Mesendoderm (in vitro differentiated cells): ENCODE measurements around the gene NBEAL2.

ENCODE experiments used
- DNase-seq: peaks from one replicate; pipeline ENCODE4 v3.0.0; 2013
- H2AK5ac ChIP-seq: 2 replicates; pipeline ENCODE4 v1.6.1; 2013; ENCODE audit warnings: low read length, inconsistent platforms
- H2BK120ac ChIP-seq: 2 replicates; pipeline ENCODE4 v1.6.1; 2013; ENCODE audit warnings: low read depth, mild to moderate bottlenecking, low read length, moderate library complexity, mixed read lengths
- H2BK15ac ChIP-seq: replicated peaks from 2 replicates; pipeline ENCODE4 v1.6.1; 2013; ENCODE audit warnings: low read depth, mild to moderate bottlenecking, moderate library complexity
- H2BK5ac ChIP-seq: 2 replicates; pipeline ENCODE4 v1.6.1; 2013; ENCODE audit warnings: low read length, inconsistent platforms
- H3K18ac ChIP-seq: 2 replicates; pipeline ENCODE4 v1.6.1; 2013; ENCODE audit warnings: mild to moderate bottlenecking, low read length, mixed read lengths
- H3K23ac ChIP-seq: one replicate; pipeline ENCODE4 v1.6.1; 2013; ENCODE audit warnings: low read length
- H3K27ac ChIP-seq: 2 replicates; pipeline ENCODE4 v1.5.1; 2013; ENCODE audit warnings: low read depth, mild to moderate bottlenecking, inconsistent platforms, low read length, moderate library complexity
- H3K27me3 ChIP-seq: 2 replicates; pipeline ENCODE4 v1.6.1; 2013; ENCODE audit warnings: low read length, control low read depth, mild to moderate bottlenecking, inconsistent platforms; ENCODE audit not compliant: insufficient read depth, poor library complexity
- H3K36me3 ChIP-seq: 2 replicates; pipeline ENCODE4 v1.6.1; 2013; ENCODE audit warnings: low read length, inconsistent platforms; ENCODE audit not compliant: control insufficient read depth, insufficient read depth
- H3K4ac ChIP-seq: one replicate; pipeline ENCODE4 v1.6.1; 2013; ENCODE audit warnings: low read depth, mild to moderate bottlenecking, low read length, moderate library complexity
- H3K4me1 ChIP-seq: 2 replicates; pipeline ENCODE4 v1.6.1; 2013; ENCODE audit warnings: low read depth, low read length, inconsistent platforms; ENCODE audit not compliant: control insufficient read depth
- H3K4me2 ChIP-seq: 2 replicates; pipeline ENCODE4 v1.6.1; 2013; ENCODE audit warnings: low read length
- H3K4me3 ChIP-seq: 2 replicates; pipeline ENCODE4 v1.5.1; 2013; ENCODE audit warnings: mild to moderate bottlenecking, low read length
- H3K56ac ChIP-seq: one replicate; pipeline ENCODE4 v1.6.1; 2013; ENCODE audit warnings: low read length
- H3K79me1 ChIP-seq: 2 replicates; pipeline ENCODE4 v1.6.1; 2013; ENCODE audit warnings: low read length, inconsistent platforms
- H3K79me2 ChIP-seq: 2 replicates; pipeline ENCODE4 v1.6.1; 2013; ENCODE audit warnings: mild to moderate bottlenecking, low read length; ENCODE audit not compliant: control insufficient read depth, insufficient read depth
- H3K9ac ChIP-seq: 2 replicates; pipeline ENCODE4 v1.6.1; 2013; ENCODE audit warnings: low read length, inconsistent platforms
- H4K5ac ChIP-seq: one replicate; pipeline ENCODE4 v1.6.1; 2013; ENCODE audit warnings: low read length
- H4K8ac ChIP-seq: one replicate; pipeline ENCODE4 v1.6.1; 2013; ENCODE audit warnings: low read depth, mild to moderate bottlenecking, control low read depth, low read length, moderate library complexity
- WGBS: extraction: QIAGEN DNeasy Blood & Tissue Kit; methylation state at CpG from one replicate; pipeline ENCODE4 v1.1.7; 2013; ENCODE audit warnings: low lambda C conversion rate, missing lambda C conversion rate; ENCODE audit not compliant: insufficient coverage; ENCODE audit errors: extremely low coverage; 5-methylcytosine and 5-hydroxymethylcytosine counted together

NBEAL2 gene

DNA sequence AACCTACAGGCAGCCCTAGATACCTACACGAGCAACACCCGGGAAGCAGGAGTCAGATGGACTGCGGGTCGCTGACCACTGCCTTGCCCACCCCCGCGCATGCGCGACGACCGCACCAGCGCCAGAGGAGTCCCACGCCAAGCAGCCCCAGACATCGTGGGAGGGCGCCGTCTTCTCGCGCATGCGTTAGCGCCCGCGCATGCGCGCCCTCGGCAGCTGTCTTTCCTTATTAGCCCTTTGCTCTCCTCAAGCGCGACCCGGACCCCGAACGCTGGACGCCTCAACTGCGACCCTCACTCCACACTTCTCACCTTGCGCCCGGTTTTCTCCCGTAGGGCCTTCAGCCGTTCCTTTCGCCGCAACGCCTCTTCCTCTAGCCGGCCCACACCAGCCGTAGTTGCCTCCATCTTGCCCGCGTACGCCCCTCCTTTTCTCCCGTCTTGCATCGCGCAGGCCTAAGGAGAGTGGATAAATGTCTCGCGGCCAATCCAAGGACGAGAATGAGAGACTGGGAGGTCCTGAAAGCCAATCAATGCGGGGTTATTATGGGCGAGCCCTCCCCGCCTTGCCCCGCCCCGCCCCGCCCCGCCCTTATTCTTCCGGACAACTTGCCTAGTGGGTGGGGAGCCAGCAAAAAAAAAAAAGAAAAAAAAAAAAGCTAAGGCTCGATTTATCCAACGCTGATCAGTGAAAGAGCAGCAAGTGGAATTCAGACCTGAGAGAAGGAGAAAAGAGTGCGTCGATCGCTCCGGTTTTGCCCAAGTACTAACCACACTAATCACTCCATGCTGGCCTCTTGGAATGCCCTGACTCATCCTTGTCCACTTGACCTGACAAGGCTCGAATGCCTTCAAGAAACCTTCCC lies 2.9 kb upstream of the NBEAL2 start, which contains the start of gene CCDC12:
TSS of gene CCDC12 (minus strand) at position 420 of the 865 bp plus-strand sequence. CDS start at position 407, 13 bp downstream.
- Histone ChIP-seq H3K23ac (no peak within 1 kb of the TSS), H3K4ac (peak within 1 kb of the TSS; percentile 84), H3K79me2 (peaks cover 38% of the 10 kb centered on the region), H3K36me3 (no peaks in the 10 kb centered on the region), H3K4me1 (peaks cover 2% of the 10 kb centered on the region), H3K9ac (peak within 1 kb of the TSS; percentile 100), H3K27me3 (no peaks in the 10 kb centered on the region), H2BK5ac (peak within 1 kb of the TSS; percentile 52), H3K27ac (peak within 1 kb of the TSS; percentile 78), H2AK5ac (peak within 1 kb of the TSS; percentile 78), H3K4me3 (peak within 1 kb of the TSS; percentile 99), H3K18ac (peak within 1 kb of the TSS; percentile 89), H3K4me2 (peak within 1 kb of the TSS; percentile 96), H3K56ac (peak within 1 kb of the TSS; percentile 94), H3K79me1 (peaks cover 7% of the 10 kb centered on the region), H4K5ac (no peak within 1 kb of the TSS), H4K8ac (no peak within 1 kb of the TSS), H2BK120ac (no peak within 1 kb of the TSS), H2BK15ac (no peak within 1 kb of the TSS)
- WGBS, result no CpG with 5 or more reads among the region's 64 CpGs
- DNase-seq, result peak; percentile 100

DNA sequence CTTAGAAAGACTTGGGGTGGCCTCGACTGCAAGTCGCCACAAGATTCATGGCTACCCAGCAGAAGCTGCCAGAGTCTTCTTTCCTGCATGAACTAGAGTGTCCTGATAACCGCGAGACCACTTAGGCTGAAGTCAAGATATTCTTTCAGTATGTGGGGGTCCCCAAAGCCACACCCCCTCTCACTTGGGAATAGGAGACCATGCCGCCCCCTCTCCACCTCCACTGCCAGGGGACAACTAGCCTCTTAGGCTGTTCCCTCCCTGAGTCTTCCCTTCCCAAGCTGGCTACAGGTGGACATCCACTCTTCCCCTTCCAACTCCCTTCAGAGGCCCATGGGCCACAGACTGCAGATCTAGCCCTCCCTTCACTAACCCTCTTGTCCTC lies 1.7 kb upstream of the NBEAL2 start:
- H3K4me1 ChIP-seq, result peaks cover 4% of the 10 kb centered on the region
- H3K27me3 ChIP-seq, result no peaks in the 10 kb centered on the region
- WGBS, result no CpG with 5 or more reads among the region's 5 CpGs
- no peak for DNase-seq
- H4K5ac ChIP-seq, result no peak overlapping the region
- no peak overlapping the region for H4K8ac ChIP-seq
- H2BK120ac ChIP-seq, result no peak overlapping the region
- H2BK15ac ChIP-seq, result no peak overlapping the region
- H3K56ac ChIP-seq, result peak overlapping the region; percentile 12
- peak overlapping the region; percentile 78 for H2AK5ac ChIP-seq
- H3K4me3 ChIP-seq, result no peak overlapping the region
- no peak overlapping the region for H3K4ac ChIP-seq
- peaks cover 28% of the 10 kb centered on the region for H3K79me2 ChIP-seq
- H3K23ac ChIP-seq, result no peak overlapping the region
- H3K4me2 ChIP-seq, result no peak overlapping the region
- no peak overlapping the region for H3K18ac ChIP-seq
- H3K36me3 ChIP-seq, result no peaks in the 10 kb centered on the region
- H3K79me1 ChIP-seq, result peaks cover 7% of the 10 kb centered on the region
- H2BK5ac ChIP-seq, result no peak overlapping the region
- H3K27ac ChIP-seq, result no peak overlapping the region
- H3K9ac ChIP-seq, result no peak overlapping the region

DNA sequence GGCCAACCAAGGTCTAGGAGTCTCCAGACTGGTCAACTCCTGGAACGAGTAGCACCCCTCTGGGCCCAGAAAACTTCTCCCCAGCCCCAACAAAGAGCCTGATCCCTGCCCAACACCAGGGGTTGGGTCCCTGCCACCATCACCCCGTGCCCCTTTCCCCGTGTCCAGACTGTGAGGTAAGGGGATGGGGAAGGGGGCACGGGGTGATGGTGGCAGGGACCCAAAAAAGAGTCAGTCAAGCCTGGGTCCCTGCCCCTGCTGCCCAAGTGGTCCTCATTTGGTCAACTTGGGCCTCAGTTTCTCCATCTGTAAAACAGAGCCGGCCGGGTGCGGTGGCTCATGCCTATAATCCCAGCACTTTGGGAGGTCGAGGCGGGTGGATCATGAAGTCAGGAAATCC lies 1.1 kb upstream of the NBEAL2 start:
- Histone ChIP-seq H2BK120ac (no peak overlapping the region), H3K27me3 (no peaks in the 10 kb centered on the region)
- WGBS, result no CpG with 5 or more reads among the region's 9 CpGs

DNA sequence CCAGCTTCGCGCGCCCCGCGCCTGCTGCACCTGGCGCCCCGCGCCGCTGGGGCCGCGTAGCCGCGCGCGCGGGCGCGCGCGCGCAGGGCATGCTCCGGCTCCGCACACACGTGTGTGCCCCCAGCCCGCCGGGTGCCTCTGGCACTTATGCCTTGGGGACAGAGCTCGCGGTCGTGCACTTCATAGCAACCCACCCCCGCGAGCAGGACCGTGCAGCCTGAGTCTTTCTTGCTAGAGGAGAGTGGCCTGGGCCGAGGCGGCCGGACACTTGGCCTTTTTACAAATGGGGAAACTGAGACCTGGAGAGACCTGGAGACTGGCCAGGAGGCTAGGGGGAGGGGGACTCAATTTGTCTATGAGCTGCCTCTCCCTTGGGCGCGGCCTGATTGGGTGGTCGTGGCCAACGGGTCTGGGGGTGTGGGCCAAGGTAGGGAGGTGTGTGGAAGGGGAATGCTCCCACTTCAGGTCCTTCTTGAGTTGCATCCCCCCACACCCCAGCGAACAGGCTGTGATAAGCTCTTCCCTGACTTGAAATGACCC lies 562 bp downstream of the NBEAL2 start:
- Histone ChIP-seq H4K8ac (peak overlapping the region; percentile 43), H3K36me3 (no peaks in the 10 kb centered on the region), H3K79me2 (peaks cover 10% of the 10 kb centered on the region), H3K56ac (peak overlapping the region; percentile 81), H3K4me1 (peaks cover 4% of the 10 kb centered on the region), H3K4ac (no peak overlapping the region), H2BK15ac (no peak overlapping the region), H3K18ac (peak overlapping the region; percentile 41), H3K27ac (no peak overlapping the region), H2AK5ac (no peak overlapping the region), H2BK5ac (no peak overlapping the region), H3K79me1 (peaks cover 3% of the 10 kb centered on the region), H3K4me2 (peak overlapping the region; percentile 72), H4K5ac (no peak overlapping the region), H2BK120ac (no peak overlapping the region), H3K27me3 (no peaks in the 10 kb centered on the region), H3K4me3 (peak overlapping the region; percentile 25), H3K9ac (peak overlapping the region; percentile 71), H3K23ac (no peak overlapping the region)
- WGBS, result no CpG with 5 or more reads among the region's 40 CpGs
- no peak for DNase-seq

More for the DNA sequence above, 1.1 kb upstream of the NBEAL2 start:
- Histone ChIP-seq H2BK5ac (no peak overlapping the region), H3K4me2 (no peak overlapping the region), H3K27ac (no peak overlapping the region), H3K36me3 (no peaks in the 10 kb centered on the region), H3K4me3 (no peak overlapping the region), H3K56ac (peak overlapping the region; percentile 12), H2BK15ac (no peak overlapping the region), H3K23ac (no peak overlapping the region), H3K9ac (no peak overlapping the region), H3K79me2 (peaks cover 25% of the 10 kb centered on the region), H3K4me1 (peaks cover 4% of the 10 kb centered on the region), H2AK5ac (no peak overlapping the region), H4K5ac (no peak overlapping the region), H3K79me1 (peaks cover 7% of the 10 kb centered on the region), H4K8ac (no peak overlapping the region), H3K18ac (no peak overlapping the region), H3K4ac (no peak overlapping the region)
- DNase-seq, result no peak

DNA sequence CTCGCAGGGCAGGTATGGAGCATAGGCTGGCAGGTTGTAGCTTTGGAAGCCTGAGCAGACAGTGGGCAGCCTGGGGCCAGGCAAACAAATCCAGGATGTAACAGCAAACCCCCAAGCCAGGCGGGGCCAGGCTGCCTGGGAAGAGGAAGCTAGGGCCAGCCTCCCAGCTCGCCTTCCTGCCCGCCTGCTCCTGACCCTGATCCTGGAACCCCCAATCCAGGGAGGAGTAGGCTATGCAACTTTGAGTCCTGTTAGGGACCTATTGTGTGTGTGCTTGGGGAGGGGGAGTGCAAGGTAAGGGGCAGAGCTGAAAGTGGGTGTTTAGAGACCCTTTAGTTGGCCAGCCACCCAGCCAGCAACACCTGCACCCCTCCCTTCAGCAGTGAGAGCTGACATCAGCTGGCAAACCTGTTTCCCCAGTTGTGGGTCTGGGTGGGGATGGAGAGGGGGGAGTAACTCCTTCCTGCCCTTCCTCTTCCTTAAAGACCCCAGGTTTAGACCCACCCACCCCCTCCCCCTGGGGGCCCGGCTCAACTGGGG lies 2.5 kb downstream of the NBEAL2 start:
- peak; percentile 84 for DNase-seq
- Histone ChIP-seq H4K8ac (no peak overlapping the region), H2BK5ac (no peak overlapping the region), H3K79me2 (no peaks in the 10 kb centered on the region), H3K4me3 (no peak overlapping the region), H3K36me3 (no peaks in the 10 kb centered on the region), H3K23ac (no peak overlapping the region), H3K4ac (no peak overlapping the region), H3K9ac (no peak overlapping the region), H3K4me1 (peaks cover 5% of the 10 kb centered on the region), H3K27me3 (no peaks in the 10 kb centered on the region), H3K18ac (no peak overlapping the region), H2BK120ac (no peak overlapping the region), H3K4me2 (peak overlapping the region; percentile 33), H4K5ac (no peak overlapping the region), H3K56ac (peak overlapping the region; percentile 38), H3K27ac (no peak overlapping the region), H3K79me1 (peaks cover 3% of the 10 kb centered on the region), H2BK15ac (no peak overlapping the region), H2AK5ac (no peak overlapping the region)
- WGBS, result no CpG with 5 or more reads among the region's 5 CpGs
